ENCODE results near the gene HEPN1.

The HEPN1 gene

DNA sequence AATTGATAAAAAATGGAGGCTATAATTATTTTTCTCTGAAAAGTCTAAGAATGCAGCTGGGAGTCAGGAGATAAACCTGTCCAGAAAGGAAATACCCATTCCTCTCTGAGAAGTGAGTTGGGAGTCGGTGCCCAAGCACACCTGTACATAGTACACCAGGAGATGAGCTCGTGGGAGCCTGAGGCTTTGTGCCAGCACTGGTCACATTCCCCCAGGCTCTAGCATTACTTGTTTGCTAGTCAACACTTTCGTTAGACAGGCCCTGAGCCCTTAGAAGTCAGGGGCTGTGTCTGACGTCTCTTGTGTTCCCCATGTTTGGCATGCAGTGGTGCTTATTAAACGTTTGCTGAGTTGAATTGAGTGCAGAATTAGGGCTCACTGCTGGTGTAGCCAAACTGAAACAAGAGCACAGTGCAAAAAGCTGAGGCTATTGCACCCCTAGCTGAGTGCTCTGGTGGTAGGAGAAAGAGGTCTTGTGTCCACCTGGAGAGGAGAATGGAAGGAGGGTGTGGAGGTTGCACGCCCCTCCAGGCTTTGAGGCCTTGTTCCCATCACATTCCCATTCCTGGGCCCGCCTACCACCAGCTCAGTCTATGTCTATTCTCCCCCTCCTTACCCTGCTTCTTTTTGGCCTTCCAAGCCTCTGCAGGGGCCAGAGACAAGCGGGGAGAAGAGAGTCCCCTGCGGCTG, 28.2 kb upstream of the HEPN1 start:
- no peak overlapping the region for H3K4me3 ChIP-seq (ENCODE audit: low read depth, low read length)
- DNase-seq (ENCODE audit: low read depth), result no peak
- no peak for TF ChIP-seq CTCF (IDR thresholded peaks at IDR 0.05; ENCODE audit: control insufficient read depth, extremely low read depth, insufficient read depth)

DNA sequence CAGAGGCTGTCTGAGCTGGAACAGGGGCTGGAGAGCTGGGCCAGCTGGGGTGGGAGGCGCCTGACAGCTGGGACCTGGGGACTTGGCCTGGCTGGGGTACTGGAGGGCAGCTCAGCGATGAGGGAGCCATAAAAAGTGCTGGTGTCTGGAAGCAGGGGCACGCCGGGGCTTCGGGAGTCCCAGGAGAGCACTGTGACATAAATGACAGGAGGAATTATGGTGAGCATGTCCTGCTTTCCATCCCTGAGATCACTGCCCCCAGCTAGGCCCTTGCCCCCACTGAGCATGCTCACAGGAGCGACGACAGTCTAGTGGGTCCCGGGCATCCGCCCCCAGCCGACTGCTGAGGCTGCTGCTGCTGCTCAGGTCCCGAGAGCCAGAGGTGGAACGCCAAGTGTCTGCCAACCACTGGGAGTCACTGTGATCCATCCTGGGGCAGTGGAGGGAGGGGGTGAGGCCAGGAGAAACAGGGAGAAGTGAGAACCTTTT, 27.6 kb upstream of the HEPN1 start:
- no peak for DNase-seq (ENCODE audit: low read depth)
- no peak for TF ChIP-seq CTCF (IDR thresholded peaks at IDR 0.05; ENCODE audit: control insufficient read depth, extremely low read depth, insufficient read depth)

GRCh38 chr11:124892146-124892545, 26.9 kb upstream of the HEPN1 start:
- no peak for DNase-seq (ENCODE audit: low read depth)
- TF ChIP-seq CTCF (IDR thresholded peaks at IDR 0.05; ENCODE audit: control insufficient read depth, extremely low read depth, insufficient read depth), result no peak

More for the DNA sequence above, 27.6 kb upstream of the HEPN1 start:
- H3K4me3 ChIP-seq (ENCODE audit: low read depth, low read length), result no peak overlapping the region

GRCh38 chr11:124892750-124893454, 26.1 kb upstream of the HEPN1 start:
- DNase-seq (ENCODE audit: low read depth), result no peak

More at GRCh38 chr11:124892146-124892545, 26.9 kb upstream of the HEPN1 start:
- no peak overlapping the region for H3K4me3 ChIP-seq (ENCODE audit: low read depth, low read length)

DNA sequence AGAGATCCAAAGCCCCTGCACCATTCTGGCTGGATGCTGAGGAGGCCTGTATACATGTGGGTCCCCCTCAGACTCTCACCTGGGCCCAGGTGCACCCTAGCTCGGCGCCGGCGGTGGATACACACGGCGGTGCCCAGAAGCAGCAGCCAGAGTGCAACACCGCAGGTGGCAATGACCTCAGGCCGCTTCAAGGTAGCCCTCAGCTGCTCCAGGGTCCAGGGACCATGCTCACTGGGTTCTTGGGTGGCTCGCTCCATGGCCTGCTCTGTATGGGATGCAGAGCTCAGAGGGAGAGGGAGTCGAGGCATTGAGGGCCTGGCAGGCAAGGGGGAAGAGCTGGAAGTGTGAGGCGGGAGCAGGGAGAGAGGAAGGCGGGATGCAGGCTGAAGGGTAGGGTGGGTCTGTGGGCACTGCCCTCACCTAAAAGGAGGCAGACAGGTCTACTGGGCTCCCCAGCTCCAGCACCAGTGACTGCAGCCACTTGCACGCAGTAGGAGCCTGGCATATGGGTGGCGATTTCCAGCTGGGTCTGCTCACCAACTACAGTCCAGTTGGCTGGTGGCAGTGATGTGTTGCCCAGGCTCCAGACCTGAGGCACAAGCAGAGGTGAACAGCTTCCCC, 25.2 kb upstream of the HEPN1 start:
- no peak for DNase-seq (ENCODE audit: low read depth)
- no peak for TF ChIP-seq CTCF (IDR thresholded peaks at IDR 0.05; ENCODE audit: control insufficient read depth, extremely low read depth, insufficient read depth)

More at GRCh38 chr11:124892750-124893454, 26.1 kb upstream of the HEPN1 start:
- no peak for TF ChIP-seq CTCF (IDR thresholded peaks at IDR 0.05; ENCODE audit: control insufficient read depth, extremely low read depth, insufficient read depth)
- no peak overlapping the region for H3K4me3 ChIP-seq (ENCODE audit: low read depth, low read length)

DNA sequence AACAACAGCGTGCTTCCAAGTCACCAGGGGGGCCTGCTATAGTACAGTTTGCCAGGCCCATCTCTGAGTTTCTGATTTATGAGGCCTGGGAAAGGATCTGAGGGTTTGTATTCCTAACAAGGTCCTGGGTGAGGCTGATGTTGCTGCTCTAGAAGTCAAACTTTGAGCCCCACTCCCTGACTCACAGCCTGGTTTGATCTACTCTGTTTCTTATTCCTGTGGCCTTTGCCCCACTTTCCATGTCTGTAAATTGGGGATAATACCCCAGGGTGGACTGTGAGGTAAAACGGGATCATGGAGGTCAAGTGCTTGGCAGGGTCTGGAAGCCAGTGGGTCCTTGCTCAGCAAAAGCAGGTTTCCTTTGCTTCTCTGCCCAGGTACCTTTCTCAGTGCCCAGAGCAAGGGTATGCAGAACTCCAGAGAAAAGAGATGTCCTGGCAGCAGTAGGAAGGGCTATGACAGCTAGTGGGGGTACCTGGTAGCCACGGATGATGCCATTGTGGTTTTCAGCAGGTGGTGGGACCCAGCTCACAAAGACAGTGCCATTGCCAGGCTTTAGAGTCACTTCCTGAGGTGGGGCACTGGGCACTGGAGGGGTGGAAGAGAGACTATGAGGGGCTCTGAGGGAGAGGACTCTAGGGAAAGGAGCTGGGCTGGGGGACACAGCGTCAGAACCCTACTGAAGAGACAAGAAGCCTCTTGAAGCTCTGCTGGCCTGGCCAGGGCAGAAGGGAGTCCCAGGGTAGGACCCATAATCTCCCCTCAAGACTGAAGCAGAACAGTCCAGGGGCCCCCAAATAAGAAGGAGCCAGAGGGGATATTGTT, 24.2 kb upstream of the HEPN1 start:
- no peak for TF ChIP-seq CTCF (IDR thresholded peaks at IDR 0.05; ENCODE audit: control insufficient read depth, extremely low read depth, insufficient read depth)
- DNase-seq (ENCODE audit: low read depth), result no peak
- no peak overlapping the region for H3K4me3 ChIP-seq (ENCODE audit: low read depth, low read length)

More for the DNA sequence above, 25.2 kb upstream of the HEPN1 start:
- no peak overlapping the region for H3K4me3 ChIP-seq (ENCODE audit: low read depth, low read length)
